ENCODE data around the gene CPHXL2. TPM values are rescaled to one million over a fixed set of nuclear protein-coding genes. Genes with fewer than 3 reads are reported as not detected.

The CPHXL2 gene
- not detected for polyA plus RNA-seq

DNA sequence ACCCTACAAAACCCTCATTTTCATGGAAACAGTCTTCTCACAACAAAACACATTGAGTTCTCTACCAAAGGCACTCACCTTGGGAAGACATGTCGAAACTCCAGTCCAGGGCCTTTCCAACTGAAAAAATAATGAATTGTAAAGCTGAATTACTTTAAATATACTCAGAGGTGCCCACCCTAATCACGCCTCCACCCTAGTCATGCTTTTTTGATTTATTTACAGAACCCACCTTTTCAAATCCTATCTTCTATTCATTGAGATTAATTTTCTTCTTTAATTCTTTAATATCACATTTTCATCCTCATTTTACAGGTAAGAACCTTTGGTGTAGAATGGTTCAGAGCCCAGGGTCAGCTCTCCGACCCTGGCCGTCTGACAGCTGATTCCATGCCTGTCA, at the start of gene CPHXL2:
CPHXL2 (minus strand) TSS at position 101 of the 400 bp plus-strand sequence; CDS start at position 91, 10 bp downstream.
- H3K27me3 ChIP-seq (ENCODE audit: control insufficient read depth in 1 of 2, insufficient read depth in 2 of 2, low read length in 2 of 2): no peaks in the 10 kb centered on the region
- peaks cover 0 to 2% of the 10 kb centered on the region in 2 donors for H3K4me1 ChIP-seq (ENCODE audit: control insufficient read depth in 2 of 2, insufficient read depth in 2 of 2, low read length in 1 of 2)
- 92% methylated on average over 4 of the region's 4 CpGs for WGBS, 2 donors
- no peaks in the 10 kb centered on the region for H3K9me3 ChIP-seq (ENCODE audit: control insufficient read depth in 2 of 2, insufficient read depth in 1 of 2, low read depth in 1 of 2, low read length in 1 of 2)
- H3K36me3 ChIP-seq (ENCODE audit: control insufficient read depth in 2 of 2, insufficient read depth in 2 of 2, low read length in 1 of 2): no peaks in the 10 kb centered on the region
- H3K4me3 ChIP-seq (ENCODE audit: low read depth in 1 of 2, low read length in 2 of 2): no peak within 1 kb of the TSS
- H3K27ac ChIP-seq (ENCODE audit: low read depth in 2 of 2, low read length in 1 of 2): no peak within 1 kb of the TSS

DNA sequence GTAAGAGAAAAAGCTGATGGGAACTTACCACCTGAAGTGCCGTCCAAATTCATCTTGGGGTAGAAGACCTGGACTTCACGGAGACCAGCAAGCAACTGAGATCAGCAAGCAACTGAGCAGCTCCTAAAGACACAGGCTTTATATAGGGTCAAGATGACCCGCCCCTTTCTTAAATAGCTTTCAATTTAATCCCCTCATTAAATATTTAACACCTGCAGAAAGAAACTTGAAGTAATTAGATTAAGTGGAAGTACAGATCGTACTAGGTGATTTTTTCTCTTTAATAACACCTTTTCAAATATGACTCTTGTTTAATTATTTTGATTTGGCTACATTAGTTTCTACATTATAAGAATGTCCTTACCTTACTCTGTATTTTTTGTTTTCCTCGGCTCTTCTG, 49.6 kb upstream of the CPHXL2 start, which contains the start of gene CPHXL:
CPHXL (minus strand) TSS at position 101 of the 400 bp plus-strand sequence; CDS start at position 53, 48 bp downstream.
- H3K9me3 ChIP-seq (ENCODE audit: control insufficient read depth in 2 of 2, insufficient read depth in 1 of 2, low read depth in 1 of 2, low read length in 1 of 2): no peaks in the 10 kb centered on the region
- no peaks in the 10 kb centered on the region for H3K27me3 ChIP-seq (ENCODE audit: control insufficient read depth in 1 of 2, insufficient read depth in 2 of 2, low read length in 2 of 2)
- no peak within 1 kb of the TSS for H3K4me3 ChIP-seq (ENCODE audit: low read depth in 1 of 2, low read length in 2 of 2)
- no peaks in the 10 kb centered on the region for H3K36me3 ChIP-seq (ENCODE audit: control insufficient read depth in 2 of 2, insufficient read depth in 2 of 2, low read length in 1 of 2)
- no peak within 1 kb of the TSS for H3K27ac ChIP-seq (ENCODE audit: low read depth in 2 of 2, low read length in 1 of 2)
- WGBS, 2 donors: 83 to 90% methylated on average over 5 of the region's 5 CpGs
- H3K4me1 ChIP-seq (ENCODE audit: control insufficient read depth in 2 of 2, insufficient read depth in 2 of 2, low read length in 1 of 2): no peaks in the 10 kb centered on the region

DNA sequence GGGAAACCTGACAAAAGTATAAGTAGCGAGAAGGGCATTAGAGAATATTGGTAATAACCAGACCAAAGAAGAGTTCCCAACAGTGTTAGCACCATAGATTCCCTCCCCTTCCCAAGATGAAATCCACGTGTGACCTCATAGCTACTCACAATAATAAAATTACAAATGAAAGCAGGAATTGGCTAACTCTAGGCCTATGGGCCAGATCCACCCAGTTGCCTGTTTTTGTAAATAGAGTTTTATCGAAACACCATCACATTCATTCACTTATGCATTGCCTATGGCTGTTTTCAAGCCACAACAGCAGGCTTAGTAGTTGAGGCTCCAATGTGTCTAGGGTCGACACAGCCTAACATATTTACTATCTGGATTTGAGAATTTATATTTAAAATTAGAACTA, 41.6 kb upstream of the CPHXL2 start:
- Histone ChIP-seq H3K27me3 (ENCODE audit: control insufficient read depth in 1 of 2, insufficient read depth in 2 of 2, low read length in 2 of 2) (no peaks in the 10 kb centered on the region), H3K27ac (ENCODE audit: low read depth in 2 of 2, low read length in 1 of 2) (no peak overlapping the region), H3K36me3 (ENCODE audit: control insufficient read depth in 2 of 2, insufficient read depth in 2 of 2, low read length in 1 of 2) (no peaks in the 10 kb centered on the region), H3K9me3 (ENCODE audit: control insufficient read depth in 2 of 2, insufficient read depth in 1 of 2, low read depth in 1 of 2, low read length in 1 of 2) (no peaks in the 10 kb centered on the region), H3K4me1 (ENCODE audit: control insufficient read depth in 2 of 2, insufficient read depth in 2 of 2, low read length in 1 of 2) (no peaks in the 10 kb centered on the region), H3K4me3 (ENCODE audit: low read depth in 1 of 2, low read length in 2 of 2) (no peak overlapping the region)
- 91 to 94% methylated on average over 4 of the region's 4 CpGs for WGBS, 2 donors

DNA sequence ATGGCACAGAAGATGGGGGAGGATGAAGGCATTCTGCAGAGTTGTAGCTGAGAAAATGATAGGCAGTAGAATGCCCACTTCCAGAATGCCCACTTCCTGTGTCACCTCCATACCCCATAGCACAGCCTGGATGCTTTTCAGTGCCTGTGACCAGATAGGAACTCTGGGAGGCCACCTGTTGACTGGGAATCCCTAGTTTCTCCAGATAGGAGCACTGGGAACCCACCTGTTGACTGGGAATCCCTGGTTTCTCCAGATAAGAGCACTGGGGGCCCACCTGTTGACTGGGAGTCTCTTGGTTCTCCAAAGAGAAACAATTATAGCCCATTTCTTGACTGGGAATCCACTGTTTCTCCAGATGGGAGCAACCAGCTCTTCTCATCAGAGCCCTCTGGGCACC, 37.9 kb upstream of the CPHXL2 start:
- Histone ChIP-seq H3K27ac (ENCODE audit: low read depth in 2 of 2, low read length in 1 of 2) (no peak overlapping the region), H3K36me3 (ENCODE audit: control insufficient read depth in 2 of 2, insufficient read depth in 2 of 2, low read length in 1 of 2) (no peaks in the 10 kb centered on the region), H3K4me3 (ENCODE audit: low read depth in 1 of 2, low read length in 2 of 2) (no peak overlapping the region)

DNA sequence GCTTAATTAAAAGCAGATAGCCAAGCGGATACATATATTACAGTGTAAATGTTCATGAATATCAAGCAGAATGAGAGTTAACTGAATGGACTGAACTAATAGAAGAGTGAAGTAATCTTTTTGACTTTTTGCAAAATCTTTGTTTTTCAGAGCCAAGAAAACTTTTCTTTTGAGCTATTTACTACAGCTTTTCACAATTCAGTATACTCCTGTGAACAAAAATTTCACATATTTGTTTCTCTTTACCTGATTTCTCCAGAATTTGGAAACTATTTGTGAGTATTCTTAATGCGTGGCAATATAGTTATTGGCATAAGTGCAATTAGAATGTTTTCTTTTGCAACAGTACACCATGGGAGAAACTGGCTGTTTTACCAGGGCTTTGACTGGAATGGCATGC, 33.5 kb upstream of the CPHXL2 start:
- Histone ChIP-seq H3K9me3 (ENCODE audit: control insufficient read depth in 2 of 2, insufficient read depth in 1 of 2, low read depth in 1 of 2, low read length in 1 of 2) (peaks cover 0 to 3% of the 10 kb centered on the region in 2 donors), H3K27me3 (ENCODE audit: control insufficient read depth in 1 of 2, insufficient read depth in 2 of 2, low read length in 2 of 2) (no peaks in the 10 kb centered on the region), H3K4me1 (ENCODE audit: control insufficient read depth in 2 of 2, insufficient read depth in 2 of 2, low read length in 1 of 2) (no peaks in the 10 kb centered on the region), H3K36me3 (ENCODE audit: control insufficient read depth in 2 of 2, insufficient read depth in 2 of 2, low read length in 1 of 2) (no peaks in the 10 kb centered on the region), H3K4me3 (ENCODE audit: low read depth in 1 of 2, low read length in 2 of 2) (no peak overlapping the region), H3K27ac (ENCODE audit: low read depth in 2 of 2, low read length in 1 of 2) (no peak overlapping the region)
- 98 to 99% methylated on average over 2 of the region's 2 CpGs for WGBS, 2 donors

More for the DNA sequence above, 37.9 kb upstream of the CPHXL2 start:
- Histone ChIP-seq H3K9me3 (ENCODE audit: control insufficient read depth in 2 of 2, insufficient read depth in 1 of 2, low read depth in 1 of 2, low read length in 1 of 2) (peaks cover 0 to under 1% of the 10 kb centered on the region in 2 donors), H3K27me3 (ENCODE audit: control insufficient read depth in 1 of 2, insufficient read depth in 2 of 2, low read length in 2 of 2) (no peaks in the 10 kb centered on the region), H3K4me1 (ENCODE audit: control insufficient read depth in 2 of 2, insufficient read depth in 2 of 2, low read length in 1 of 2) (no peaks in the 10 kb centered on the region)

DNA sequence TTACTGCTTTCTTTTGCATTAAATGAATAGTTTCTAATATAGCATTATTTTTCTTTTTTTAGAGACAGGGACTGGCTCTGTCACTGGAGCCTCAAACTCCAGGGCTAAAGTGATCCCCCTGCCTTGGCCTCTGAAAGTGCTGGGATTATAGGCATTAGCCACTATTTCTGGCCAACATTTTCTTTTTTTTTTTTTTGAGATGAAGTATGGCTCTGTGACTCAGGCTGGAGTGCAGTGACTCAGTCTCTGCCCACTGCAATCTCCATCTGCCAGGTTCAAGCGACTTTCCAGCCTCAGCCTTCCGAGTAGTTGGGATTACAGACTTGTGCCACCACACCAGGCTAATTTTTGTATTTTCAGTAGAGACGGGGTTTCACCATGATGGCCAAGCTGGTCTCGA, 26.5 kb upstream of the CPHXL2 start:
- 86 to 87% methylated on average over 4 of the region's 4 CpGs for WGBS, 2 donors
- no peaks in the 10 kb centered on the region for H3K9me3 ChIP-seq (ENCODE audit: control insufficient read depth in 2 of 2, insufficient read depth in 1 of 2, low read depth in 1 of 2, low read length in 1 of 2)

DNA sequence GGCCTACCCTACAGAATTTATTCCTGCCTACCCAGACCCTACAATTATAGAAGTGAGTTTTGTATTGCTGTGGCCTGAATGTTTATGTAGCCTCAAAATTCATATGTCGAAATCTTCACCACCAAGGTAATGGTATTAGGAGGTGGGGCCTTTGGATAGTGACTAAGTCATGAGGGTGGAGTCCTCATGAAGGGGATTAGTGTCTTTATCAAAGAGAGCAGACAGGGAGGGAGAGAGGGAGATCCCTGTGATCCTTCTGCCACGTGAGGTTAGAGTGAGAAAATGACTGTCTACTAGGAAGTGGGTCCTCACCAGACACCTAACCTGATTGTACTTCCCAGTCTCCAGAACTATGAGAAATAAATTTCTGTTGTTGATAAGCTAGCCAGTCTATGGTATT, 25.4 kb upstream of the CPHXL2 start:
- Histone ChIP-seq H3K36me3 (ENCODE audit: control insufficient read depth in 2 of 2, insufficient read depth in 2 of 2, low read length in 1 of 2) (no peaks in the 10 kb centered on the region), H3K27me3 (ENCODE audit: control insufficient read depth in 1 of 2, insufficient read depth in 2 of 2, low read length in 2 of 2) (no peaks in the 10 kb centered on the region), H3K4me3 (ENCODE audit: low read depth in 1 of 2, low read length in 2 of 2) (no peak overlapping the region), H3K27ac (ENCODE audit: low read depth in 2 of 2, low read length in 1 of 2) (no peak overlapping the region), H3K4me1 (ENCODE audit: control insufficient read depth in 2 of 2, insufficient read depth in 2 of 2, low read length in 1 of 2) (no peaks in the 10 kb centered on the region), H3K9me3 (ENCODE audit: control insufficient read depth in 2 of 2, insufficient read depth in 1 of 2, low read depth in 1 of 2, low read length in 1 of 2) (no peaks in the 10 kb centered on the region)
- 60 to 72% methylated on average over 2 of the region's 2 CpGs for WGBS, 2 donors

More for the DNA sequence above, 26.5 kb upstream of the CPHXL2 start:
- no peaks in the 10 kb centered on the region for H3K36me3 ChIP-seq (ENCODE audit: control insufficient read depth in 2 of 2, insufficient read depth in 2 of 2, low read length in 1 of 2)
- H3K4me3 ChIP-seq (ENCODE audit: low read depth in 1 of 2, low read length in 2 of 2): no peak overlapping the region
- H3K27me3 ChIP-seq (ENCODE audit: control insufficient read depth in 1 of 2, insufficient read depth in 2 of 2, low read length in 2 of 2): no peaks in the 10 kb centered on the region
- no peaks in the 10 kb centered on the region for H3K4me1 ChIP-seq (ENCODE audit: control insufficient read depth in 2 of 2, insufficient read depth in 2 of 2, low read length in 1 of 2)
- H3K27ac ChIP-seq (ENCODE audit: low read depth in 2 of 2, low read length in 1 of 2): no peak overlapping the region

DNA sequence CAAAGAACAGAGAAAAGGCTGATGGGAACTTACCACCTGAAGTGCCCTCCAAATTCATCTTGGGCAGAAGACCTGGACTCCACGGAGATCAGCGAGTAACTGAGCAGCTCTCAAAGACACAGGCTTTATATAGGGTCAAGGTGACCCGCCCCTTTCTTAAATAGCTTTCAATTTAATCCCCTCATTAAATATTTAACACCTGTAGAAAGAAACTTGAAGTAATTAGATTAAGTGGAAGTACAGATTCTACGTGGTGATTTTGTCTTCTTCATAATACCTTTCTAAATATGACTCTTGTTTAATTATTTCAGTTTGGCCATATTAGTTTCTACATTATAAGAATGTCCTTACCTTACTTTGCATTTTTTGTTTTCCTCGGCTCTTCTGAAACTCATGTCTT, 24.6 kb upstream of the CPHXL2 start, which contains the start of gene DUXB:
DUXB (minus strand) TSS at position 101 of the 400 bp plus-strand sequence; CDS start at position 58, 43 bp downstream.
- no peaks in the 10 kb centered on the region for H3K27me3 ChIP-seq (ENCODE audit: control insufficient read depth in 1 of 2, insufficient read depth in 2 of 2, low read length in 2 of 2)
- WGBS, 2 donors: 86 to 89% methylated on average over 5 of the region's 5 CpGs
- no peaks in the 10 kb centered on the region for H3K9me3 ChIP-seq (ENCODE audit: control insufficient read depth in 2 of 2, insufficient read depth in 1 of 2, low read depth in 1 of 2, low read length in 1 of 2)
- H3K4me3 ChIP-seq (ENCODE audit: low read depth in 1 of 2, low read length in 2 of 2): no peak within 1 kb of the TSS
- H3K4me1 ChIP-seq (ENCODE audit: control insufficient read depth in 2 of 2, insufficient read depth in 2 of 2, low read length in 1 of 2): no peaks in the 10 kb centered on the region
- H3K27ac ChIP-seq (ENCODE audit: low read depth in 2 of 2, low read length in 1 of 2): no peak within 1 kb of the TSS
- H3K36me3 ChIP-seq (ENCODE audit: control insufficient read depth in 2 of 2, insufficient read depth in 2 of 2, low read length in 1 of 2): no peaks in the 10 kb centered on the region

DNA sequence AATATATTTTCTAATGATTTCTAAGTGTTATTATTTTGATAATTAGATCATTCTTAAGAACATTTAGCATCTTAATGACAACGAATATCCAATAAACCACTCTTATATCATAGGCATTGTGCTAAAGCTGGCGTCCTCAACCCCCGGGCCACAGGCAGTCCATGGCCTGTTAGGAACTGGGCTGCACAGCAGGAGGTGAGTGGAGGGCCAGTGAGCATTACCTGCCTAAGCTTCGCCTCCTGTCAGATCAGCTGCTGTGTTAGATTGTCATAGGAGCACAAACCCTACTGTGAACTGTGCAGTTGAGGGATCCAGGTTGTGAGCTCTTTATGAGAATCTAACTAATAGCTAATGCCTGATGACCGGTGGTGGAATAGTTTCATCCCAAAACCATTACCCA, 20.8 kb upstream of the CPHXL2 start:
- no peaks in the 10 kb centered on the region for H3K27me3 ChIP-seq (ENCODE audit: control insufficient read depth in 1 of 2, insufficient read depth in 2 of 2, low read length in 2 of 2)
- H3K4me1 ChIP-seq (ENCODE audit: control insufficient read depth in 2 of 2, insufficient read depth in 2 of 2, low read length in 1 of 2): no peaks in the 10 kb centered on the region
- H3K4me3 ChIP-seq (ENCODE audit: low read depth in 1 of 2, low read length in 2 of 2): no peak overlapping the region
- H3K9me3 ChIP-seq (ENCODE audit: control insufficient read depth in 2 of 2, insufficient read depth in 1 of 2, low read depth in 1 of 2, low read length in 1 of 2): peaks cover 0 to 2% of the 10 kb centered on the region in 2 donors
- 89 to 93% methylated on average over 5 of the region's 5 CpGs for whole genome bisulfite sequencing, 2 donors
- no peak overlapping the region for H3K27ac ChIP-seq (ENCODE audit: low read depth in 2 of 2, low read length in 1 of 2)
- no peaks in the 10 kb centered on the region for H3K36me3 ChIP-seq (ENCODE audit: control insufficient read depth in 2 of 2, insufficient read depth in 2 of 2, low read length in 1 of 2)

DNA sequence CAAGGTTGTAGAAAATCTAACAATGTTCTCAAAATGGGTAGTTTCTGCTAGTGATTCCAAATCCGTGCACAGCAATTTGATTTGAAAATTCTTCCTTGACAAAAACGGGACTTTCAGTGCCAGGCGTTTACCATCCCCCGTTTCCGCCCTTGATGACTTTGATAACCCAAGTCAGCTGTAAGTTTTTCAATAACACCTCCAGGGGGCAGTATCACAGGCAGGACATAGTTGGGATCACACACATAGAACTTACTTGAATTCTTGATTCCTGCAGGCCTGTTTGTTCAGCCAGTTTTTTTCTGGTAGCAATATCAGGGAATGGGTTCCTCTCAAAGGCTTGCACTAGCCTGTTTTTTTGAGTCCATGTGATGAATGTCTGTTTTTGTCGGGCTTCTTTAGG, 18.9 kb upstream of the CPHXL2 start:
- no peaks in the 10 kb centered on the region for H3K4me1 ChIP-seq (ENCODE audit: control insufficient read depth in 2 of 2, insufficient read depth in 2 of 2, low read length in 1 of 2)
- no peak overlapping the region for H3K27ac ChIP-seq (ENCODE audit: low read depth in 2 of 2, low read length in 1 of 2)
- no peaks in the 10 kb centered on the region for H3K36me3 ChIP-seq (ENCODE audit: control insufficient read depth in 2 of 2, insufficient read depth in 2 of 2, low read length in 1 of 2)
- 80 to 85% methylated on average over 6 of the region's 6 CpGs for whole genome bisulfite sequencing, 2 donors
- peaks cover 0 to 2% of the 10 kb centered on the region in 2 donors for H3K9me3 ChIP-seq (ENCODE audit: control insufficient read depth in 2 of 2, insufficient read depth in 1 of 2, low read depth in 1 of 2, low read length in 1 of 2)
- H3K4me3 ChIP-seq (ENCODE audit: low read depth in 1 of 2, low read length in 2 of 2): no peak overlapping the region
- no peaks in the 10 kb centered on the region for H3K27me3 ChIP-seq (ENCODE audit: control insufficient read depth in 1 of 2, insufficient read depth in 2 of 2, low read length in 2 of 2)

All from esophagus (tissue), 2 donors.